ENCODE results near the gene GADD45GIP1.
"Not testable (repeated sequence)": the region's sequence is repeated elsewhere in the genome, so short reads cannot be mapped to it uniquely, and the experiment has no call there.

Gene GADD45GIP1

DNA sequence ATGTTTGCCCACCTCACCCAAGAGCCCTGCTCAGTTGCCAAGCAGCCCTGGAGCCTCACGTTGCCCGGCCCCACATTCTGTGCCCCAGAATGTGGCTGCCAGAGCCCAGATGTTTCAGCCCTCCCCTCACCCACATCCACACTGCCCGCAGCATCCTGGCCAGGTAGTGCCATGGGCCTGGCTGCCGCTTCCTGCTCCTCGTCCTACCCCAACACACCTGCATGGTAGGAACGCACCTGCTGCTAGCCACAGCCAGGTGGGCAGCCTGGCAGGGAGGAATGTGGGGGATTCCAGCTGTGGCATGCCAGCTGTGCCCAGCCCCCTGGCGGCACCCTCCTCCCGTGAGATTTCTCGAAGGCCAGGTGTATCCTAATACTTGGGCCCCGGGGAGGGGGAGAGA, 30.8 kb upstream of the GADD45GIP1 start:
- DNase-seq (ENCODE audit: low read depth) = no peak

DNA sequence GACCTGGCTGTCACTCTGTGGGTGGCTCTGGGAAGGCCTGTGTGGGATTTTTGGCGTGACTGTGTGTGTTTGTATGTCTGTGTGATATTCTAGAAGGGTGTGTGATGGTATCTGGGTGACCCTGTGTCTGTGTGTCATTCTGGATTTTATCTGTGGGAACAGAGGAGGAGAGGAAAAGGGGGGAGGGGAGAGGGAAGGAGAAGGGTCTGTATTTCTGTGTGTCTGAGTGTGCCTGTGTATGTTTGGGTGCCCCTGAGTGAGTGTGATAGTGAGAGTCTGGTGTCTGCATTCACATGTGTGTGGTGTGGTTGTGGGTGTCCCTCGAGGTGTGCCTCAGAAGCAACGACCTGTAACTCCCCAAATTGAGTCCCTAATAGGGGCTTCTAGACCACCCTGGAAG, 30.2 kb upstream of the GADD45GIP1 start:
- no peak for DNase-seq (ENCODE audit: low read depth)

DNA sequence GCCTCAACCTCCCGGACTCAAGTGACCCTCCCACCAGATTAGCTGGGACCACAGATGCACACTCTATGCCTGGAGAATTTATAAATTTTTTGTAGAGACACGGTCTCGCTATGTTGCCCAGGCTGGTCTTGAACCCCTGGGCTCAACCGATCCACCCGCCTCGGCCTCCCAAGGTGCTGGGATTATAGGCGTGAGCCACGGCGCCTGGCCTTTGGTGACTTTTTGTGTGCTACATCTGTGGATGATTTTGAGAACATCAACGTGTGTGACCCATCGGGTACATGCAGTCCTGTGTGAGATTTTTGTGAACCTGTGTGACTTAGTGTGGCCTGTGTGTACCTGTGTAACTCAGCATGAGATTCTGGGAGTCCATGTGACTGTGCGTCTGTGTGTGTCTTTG, 29.7 kb upstream of the GADD45GIP1 start:
- no peak for DNase-seq (ENCODE audit: low read depth)

DNA sequence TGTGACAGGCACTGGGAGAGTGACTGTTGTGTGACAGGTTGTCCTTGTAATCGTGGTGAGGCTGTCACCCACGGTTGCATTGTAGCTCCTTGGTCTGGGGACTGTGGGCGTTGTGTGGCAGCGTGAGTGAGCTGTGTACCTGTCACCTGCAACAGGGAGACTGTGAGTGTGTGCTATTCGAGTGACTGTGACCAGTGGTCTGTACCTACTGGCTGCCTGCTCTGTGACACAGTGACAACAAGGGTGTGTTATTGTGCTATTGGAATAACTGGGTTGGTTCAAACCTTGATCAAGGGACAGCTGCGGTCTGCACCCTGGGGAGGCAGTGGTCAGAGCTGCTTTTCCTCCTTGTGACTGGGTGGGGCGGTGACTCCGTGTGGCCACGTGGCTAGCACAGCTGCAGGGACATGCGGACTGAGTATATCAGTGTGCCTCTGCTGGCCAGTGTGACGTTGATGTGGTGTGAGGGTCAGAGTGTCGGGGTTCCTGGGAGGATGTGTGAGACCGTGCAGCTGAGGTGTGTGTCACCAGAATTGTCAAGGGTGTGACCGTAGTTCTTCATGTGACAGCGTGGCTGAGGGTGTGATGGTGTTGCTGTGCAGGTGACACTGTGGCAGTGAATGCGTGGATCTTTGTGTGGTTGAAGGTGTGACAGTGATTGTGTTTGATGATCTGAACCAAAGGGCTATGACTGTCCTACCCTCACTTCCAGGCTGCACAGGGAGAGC, 28.2 kb upstream of the GADD45GIP1 start:
- peak; percentile 55 for DNase-seq (ENCODE audit: low read depth)

DNA sequence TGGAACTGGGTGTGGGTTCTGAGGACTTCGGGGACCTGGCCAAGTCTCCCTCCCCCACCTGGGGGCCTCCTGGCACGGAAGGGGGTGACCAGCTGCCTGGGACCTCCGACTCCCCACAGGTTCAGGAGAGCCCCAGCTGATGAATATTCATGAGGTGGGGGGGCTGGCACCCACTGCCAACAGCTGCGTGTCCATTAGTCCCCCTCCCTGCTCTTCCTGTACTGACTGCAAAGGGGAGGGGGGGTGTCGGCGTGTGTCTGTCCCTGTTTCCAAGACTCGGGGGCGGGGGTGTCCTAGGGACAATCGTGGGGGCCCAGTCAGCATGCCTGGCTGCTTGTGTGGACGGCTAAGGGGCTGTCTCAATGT, 27.6 kb upstream of the GADD45GIP1 start:
- no peak for DNase-seq (ENCODE audit: low read depth)

DNA sequence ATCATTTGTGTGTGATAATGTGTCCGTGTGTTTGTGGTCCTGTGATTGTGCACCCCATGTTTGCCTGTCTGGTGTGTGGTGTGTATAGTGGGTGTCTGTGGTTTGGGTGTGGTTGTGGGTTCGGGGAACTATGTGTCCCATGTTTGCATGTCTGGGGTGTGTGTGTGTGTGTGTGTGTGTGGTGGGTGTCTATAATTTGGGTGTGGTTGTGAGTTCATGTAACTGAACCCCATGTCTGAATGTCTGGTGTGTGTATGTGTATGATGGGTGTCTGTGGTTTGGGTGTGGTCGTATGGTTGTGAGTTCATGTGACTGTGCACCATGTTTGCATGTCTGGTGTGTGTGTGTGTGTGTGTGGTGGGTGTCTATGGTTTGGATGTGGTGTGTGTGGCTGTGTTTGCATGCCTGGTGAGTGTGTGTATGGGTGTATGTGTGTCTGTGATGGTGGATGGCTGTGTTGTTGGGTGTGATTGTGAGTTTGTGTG, 27.2 kb upstream of the GADD45GIP1 start:
- DNase-seq (ENCODE audit: low read depth) = no peak

DNA sequence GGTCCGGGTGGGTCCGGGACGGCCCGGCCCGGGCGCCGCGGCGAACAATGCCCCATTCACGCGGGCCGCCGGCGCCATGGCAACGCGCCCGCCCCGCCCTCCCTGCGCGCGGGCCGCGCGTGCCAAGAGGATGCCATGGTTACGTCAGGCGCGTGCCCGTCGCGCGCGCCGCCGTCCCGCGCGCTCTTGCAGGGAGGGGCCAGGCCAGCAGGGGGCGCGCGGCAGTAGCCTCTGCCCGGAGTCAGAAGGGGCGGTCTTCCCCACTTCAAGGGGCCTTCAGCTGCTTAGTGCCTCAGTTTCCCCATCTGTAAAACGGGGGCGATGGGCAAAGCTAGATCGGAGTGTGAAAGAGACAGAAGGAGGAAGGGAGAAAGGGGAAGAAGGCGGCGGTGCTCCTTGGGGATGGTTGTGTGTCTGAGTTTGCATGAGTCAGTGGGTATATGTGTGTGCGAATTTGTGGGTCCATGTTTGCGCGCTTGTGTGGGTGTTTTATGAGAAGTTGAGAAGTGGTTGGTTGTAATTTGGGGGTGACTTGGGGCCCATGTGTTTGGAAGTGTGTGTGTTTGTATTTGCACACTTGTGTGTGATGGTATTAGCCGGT, 26.6 kb upstream of the GADD45GIP1 start:
- DNase-seq (ENCODE audit: low read depth) = peak; percentile 50

DNA sequence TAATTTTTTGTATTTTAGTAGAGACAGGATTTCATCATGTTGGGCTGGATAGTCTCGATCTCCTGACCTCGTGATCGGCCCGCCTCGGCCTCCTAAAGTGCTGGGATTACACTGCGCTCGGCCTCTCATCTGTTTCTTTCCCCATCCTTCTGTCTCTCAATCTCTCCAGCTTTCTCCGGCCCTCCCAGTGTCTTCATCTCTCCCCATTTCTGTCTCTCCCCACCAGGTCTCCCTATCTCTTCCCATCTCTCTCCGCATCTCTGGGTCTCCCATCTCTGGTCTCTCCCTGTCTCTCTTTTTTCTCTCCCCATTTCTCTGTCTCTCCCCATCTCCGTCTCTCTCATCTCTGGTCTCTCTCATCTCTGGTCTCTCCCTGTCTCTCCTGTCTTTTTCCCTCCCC, 26.1 kb upstream of the GADD45GIP1 start:
- DNase-seq (ENCODE audit: low read depth) = no peak

DNA sequence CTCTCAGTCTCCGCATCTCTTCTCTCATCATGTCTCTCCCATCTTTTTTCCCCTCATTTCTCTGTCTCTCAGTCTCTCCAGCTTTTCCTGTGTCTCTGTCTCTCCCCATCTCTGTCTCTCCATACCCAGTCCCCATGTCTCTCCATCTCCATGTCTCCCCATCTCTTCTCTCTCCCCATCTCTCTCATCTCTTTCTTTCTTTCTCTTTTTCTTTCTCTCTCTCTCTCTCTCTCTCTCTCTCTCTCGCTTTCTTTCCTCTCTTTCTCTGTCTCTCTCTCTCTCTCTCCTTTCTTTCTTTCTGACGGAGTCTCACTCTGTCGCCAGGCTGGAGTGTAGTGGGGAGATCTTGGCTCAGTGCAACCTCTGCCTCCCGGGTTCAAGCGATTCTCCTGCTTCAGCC, 25.6 kb upstream of the GADD45GIP1 start:
- DNase-seq (ENCODE audit: low read depth) = no peak

DNA sequence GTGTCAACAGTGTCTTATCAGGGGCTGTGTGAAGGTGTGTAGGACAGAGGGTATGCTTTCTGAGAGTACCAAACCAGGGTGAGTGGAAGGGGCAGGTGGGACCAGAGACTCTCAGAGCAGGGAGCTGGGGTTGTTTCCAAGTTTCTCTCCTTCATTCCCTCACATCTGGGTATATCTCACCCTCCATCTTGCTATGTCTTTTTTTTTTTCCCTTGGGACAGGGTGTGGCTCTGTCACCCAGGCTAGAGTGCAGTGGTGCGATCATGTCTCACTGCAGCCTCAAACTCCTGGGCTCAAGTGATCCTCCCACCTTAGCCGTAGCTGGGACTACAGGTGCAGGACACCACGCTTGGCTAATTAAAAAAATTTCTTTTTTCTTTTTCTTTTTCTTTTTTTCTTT, 23.0 kb upstream of the GADD45GIP1 start:
- DNase-seq (ENCODE audit: low read depth) = no peak

DNA sequence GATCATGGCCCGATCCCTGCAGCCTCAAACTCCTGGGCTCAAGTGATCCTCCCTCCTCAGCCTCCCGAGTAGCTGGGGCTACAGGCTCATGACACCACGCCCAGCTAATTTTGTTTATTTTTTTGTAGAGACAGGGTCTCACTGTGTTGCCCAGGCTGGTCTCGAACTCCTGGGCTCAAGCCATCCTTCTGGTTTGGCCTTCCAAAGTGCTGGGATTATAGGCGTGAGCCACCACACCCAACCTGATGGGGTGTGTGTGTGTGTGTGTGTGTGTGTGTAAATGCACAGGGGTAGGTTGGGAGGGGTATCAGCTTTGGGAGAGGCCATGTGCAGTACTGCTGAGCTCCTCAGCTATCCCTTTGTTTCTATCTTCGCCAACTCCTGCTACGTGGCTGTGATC, 19.1 kb upstream of the GADD45GIP1 start:
- DNase-seq (ENCODE audit: low read depth) = not testable (repeated sequence)

DNA sequence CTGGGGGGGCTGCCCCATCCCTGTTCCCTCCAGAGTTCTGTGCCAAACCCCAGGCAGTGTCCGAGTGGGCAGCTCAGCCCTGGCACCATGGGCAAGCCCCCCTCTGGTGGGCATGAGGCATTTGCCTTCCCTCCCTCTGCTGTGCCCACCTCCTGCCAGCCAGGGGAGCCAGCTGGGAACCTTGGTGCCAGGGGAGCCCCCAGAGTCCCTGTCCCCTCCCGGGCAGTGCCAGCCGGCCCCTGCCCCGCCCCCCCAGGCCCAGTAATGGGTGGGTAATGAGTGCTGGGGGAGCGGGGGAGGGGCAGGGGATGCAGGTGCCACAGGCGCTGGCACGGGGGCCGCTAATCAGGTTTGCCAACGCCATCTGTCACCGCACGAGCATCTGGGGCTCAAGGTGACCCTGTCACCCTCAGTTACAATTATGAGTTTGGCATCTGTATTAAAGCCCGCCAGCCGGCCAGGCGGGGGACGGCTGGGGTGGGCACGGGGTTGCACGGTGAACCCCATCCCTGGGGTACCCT, 18.3 kb upstream of the GADD45GIP1 start:
- DNase-seq (ENCODE audit: low read depth) = no peak

DNA sequence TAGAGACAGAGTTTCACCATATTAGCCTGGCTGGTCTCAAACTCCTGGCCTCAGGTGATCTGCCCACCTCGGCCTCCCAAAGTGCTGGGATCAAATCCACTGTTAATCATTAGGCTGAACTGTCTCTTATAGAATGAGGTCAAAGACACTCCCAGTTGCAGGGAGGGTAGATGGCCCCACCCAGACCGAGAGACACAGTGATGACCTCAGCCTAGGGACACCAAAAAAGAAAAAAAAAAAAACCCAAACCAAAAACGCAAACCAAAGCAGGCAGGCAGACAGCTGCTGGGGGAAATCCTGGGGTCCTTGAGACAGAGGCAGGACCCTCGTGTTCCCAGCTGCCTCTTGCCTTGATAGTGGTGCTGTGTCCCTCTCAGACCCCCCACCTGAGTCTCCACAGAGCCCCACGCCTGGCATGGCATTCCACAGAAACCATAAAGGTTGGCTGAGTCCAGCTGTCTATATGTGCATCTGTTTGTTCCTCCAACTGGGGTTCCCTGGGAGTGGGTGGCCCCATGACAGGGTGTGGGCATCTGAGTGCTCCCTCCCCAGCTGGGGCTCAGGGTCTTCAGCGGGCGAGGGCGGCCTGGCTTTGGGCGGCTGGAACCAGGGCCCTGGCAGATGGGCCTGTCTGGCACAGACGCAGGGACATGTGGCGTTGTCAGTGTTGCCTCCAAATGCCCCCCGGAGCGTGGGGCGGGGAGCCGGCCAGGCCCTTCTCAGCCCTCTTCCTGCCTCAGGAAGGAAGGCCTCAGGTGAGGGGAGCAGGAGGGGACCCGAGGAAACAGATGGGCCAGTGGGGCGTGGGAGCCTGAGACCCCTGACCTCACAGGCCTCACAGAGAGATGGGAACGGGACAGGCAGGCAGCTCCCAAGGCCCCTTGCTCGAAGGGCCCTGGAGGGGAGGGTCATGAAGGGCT, 17.5 kb upstream of the GADD45GIP1 start:
- DNase-seq (ENCODE audit: low read depth) = no peak

DNA sequence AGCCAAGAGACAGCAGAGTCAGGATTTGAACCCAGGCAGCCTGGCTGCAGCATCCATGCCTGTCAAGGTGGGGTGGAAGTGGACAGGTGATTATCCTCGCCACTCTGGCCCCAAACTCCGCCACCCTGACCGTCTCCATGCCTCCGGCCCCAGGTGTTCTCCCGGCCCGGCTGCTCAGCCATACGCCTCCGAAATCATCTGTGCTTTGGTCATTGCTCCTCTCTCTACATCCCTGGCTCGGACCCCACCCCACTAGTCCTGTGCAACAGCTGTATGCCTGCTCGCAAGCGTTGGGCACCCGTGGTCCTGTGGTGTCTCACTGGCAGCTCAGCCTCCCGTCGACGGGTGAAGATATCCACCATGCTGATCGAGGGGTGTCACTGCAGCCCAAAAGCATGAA, 16.2 kb upstream of the GADD45GIP1 start:
- no peak for DNase-seq (ENCODE audit: low read depth)

DNA sequence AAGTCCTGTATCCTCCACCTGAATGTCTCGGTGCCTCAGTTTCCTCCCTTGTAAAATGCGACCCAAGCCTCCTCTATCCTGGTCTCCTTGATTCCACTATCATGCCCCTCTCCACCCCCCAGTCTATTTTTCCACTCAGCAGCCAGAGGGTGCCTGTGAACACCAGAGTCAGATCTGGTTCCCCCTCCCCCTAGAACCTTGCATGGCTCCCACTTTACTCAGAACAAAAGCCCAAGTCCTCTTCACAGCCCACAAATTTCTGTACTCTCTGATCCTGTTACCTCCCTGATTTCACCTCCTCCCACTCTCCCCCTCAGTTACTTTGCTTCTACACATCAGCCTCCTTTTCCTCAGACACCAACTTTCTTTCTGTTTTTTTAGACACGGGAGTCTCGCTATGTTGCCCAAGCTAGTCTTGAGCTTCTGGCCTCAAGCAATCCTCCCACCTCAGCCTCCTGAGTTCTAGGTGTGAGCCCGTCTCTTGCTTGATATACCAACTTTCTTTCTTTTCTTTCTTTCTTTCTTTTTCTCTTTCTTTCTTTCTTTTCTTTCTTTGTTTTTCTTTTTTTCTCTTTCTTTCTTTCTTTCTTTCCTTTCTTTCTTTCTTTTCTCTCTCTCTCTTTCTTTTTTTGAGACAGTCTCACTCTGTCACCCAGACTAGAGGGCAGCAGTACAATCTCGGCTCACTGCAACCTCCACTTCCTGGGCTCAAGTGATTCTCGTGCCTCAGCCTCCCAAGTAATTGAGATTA, 13.2 kb upstream of the GADD45GIP1 start:
- no peak for DNase-seq (ENCODE audit: low read depth)

DNA sequence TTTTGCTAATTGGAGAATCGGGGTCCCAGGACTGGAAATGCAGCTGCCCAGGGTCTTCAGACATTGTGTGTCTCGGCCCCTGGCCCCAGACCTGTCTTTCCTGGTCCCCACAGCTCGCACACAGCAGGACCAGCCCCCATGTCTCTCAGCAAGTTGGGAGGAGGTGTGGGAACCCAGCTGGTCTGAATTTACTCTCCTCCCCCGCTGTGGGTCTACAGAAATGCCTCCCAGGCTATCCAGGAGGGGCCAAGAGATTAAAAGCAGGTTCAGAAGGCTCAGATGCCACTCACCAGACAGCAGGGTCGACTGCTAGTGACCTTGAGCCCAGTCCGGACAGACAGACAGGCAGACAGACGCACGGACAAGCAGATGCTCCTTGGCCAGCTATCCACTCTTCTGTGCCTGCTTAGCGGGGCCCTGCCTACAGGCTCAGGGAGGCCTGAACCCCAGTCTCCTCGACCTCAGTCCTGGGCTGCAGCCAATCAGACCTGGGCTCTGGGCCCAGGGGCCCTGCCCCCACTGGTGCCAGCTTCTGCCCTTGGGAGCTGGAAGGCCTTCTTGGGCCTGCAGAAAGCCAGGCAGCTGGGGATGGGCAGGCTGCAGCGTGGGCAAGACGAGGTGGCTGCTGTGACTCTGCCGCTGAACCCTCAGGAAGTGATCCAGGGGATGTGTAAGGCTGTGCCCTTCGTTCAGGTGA, 12.4 kb upstream of the GADD45GIP1 start, which contains the start of gene DAND5:
Gene DAND5 (plus strand): TSS at position 285 of the 697 bp plus-strand sequence. CDS start 85 bp downstream, at position 370.
- no peak for DNase-seq (ENCODE audit: low read depth)

DNA sequence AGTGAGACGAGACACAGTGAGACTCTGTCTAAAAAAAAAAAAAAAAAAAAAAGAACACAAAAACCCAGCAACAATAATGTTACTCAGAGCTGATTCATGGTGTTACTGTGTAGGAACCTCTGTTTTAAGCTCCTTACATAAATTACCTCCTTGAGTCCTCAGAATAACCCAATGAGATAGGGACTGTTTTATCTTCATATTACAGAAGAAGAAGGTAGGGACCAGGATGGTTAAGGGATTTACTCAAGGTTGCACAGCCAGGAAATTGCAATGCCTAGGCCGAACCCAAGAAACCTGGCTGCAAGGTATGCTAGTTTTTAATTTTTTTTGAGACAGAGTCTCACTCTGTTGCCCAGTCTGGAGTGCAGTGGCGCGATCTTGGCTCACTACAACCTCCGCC, 10.9 kb upstream of the GADD45GIP1 start:
- DNase-seq (ENCODE audit: low read depth) = no peak

DNA sequence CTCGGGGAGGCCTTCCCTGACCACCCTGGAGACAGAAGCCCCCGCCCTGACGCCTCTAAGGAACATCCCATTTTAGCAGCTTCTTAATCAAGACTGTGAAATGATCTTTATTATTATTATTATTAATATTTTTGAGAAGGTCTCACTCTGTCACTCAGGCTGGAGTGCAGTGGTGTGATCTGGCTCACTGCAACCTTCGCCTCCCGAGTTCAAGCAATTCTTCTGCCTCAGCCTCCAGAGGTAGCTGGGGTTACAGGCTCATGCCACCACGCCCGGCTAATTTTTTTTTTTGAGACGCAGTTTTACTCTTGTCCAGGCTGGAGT, 8.8 kb upstream of the GADD45GIP1 start:
- no peak for DNase-seq (ENCODE audit: low read depth)

DNA sequence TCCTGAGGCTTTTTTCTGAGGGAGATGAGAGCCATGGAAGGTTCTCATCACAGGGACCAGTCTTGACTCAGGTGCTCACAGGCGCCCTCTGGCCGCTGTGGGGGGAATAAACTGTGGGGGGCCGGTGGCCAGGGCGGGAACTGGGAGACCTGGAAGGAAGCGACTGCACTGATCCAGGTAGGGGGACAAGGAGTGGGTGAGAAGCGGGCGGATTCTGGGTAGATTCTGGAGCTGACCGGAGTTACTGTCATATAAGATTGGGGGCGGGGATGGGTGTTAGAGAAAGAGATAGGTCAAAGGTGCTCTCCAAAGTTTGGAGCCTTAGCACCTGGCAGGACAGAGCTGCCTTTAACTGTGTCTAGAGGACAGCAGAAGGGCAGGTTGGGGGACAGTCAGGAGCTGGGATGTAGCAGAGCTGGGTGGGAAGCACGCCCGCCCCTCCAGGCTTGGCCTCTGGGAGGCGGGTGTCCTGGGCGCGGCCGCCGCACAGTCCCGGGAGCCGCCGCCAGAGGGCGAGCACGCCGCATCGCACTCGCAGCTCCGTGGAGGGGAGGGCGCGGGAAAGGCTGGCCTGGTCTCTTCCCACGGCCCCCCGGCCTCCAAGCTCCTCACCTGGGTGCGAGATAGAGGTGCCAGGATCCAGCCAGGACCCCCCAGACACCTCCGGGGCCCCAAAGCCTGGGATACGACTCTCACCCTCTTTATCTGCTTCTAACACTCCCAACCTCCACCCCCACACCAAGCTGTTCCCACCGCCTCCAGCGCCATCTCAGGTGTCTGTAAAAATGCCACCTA, 8.2 kb upstream of the GADD45GIP1 start:
- peak; percentile 58 for DNase-seq (ENCODE audit: low read depth)

DNA sequence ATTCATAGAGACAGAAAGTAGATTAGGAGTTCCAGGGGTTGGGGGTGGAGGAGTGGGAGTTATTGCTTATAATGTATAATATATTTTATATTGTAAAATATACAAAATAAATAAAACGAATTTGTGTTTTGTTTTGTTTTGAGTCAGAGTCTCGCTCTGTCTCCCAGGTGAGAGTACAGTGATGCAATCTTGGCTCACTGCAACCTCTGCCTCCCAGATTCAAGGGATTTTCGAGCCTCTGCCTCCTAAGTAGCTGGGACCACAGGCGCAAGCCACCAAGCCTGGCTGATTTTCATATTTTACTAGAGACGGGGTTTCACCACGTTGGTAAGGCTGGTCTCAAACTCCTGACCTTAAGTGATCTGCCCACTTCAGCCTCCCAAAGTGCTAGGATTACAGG, 2.5 kb upstream of the GADD45GIP1 start:
- DNase-seq (ENCODE audit: low read depth) = no peak
